ENCODE measurements around the gene MITF. TPM values are rescaled to one million over a fixed set of nuclear protein-coding genes. Genes with fewer than 3 reads are reported as not detected.

The MITF gene
- total RNA-seq, 4 donors from 2014 or later: 1.6 to 22.5 (median 6.6) TPM

- H3K4me3 ChIP-seq: no peak overlapping the region
- intact Hi-C loops (cut with DNase I): no loop called here
- no peak for DNase-seq
- TF ChIP-seq POLR2A (IDR thresholded peaks at IDR 0.05): no peak
- no peak for TF ChIP-seq CTCF (IDR thresholded peaks at IDR 0.05)
- no peaks in the 10 kb centered on the region for H3K27me3 ChIP-seq
- H3K36me3 ChIP-seq: no peaks in the 10 kb centered on the region
- no peaks in the 10 kb centered on the region for H3K9me3 ChIP-seq
- H3K27ac ChIP-seq: no peak overlapping the region
- H3K4me1 ChIP-seq: peaks cover 2 to 11% (median 2%) of the 10 kb centered on the region in 3 donors
- WGBS, 2 donors: 65 to 78% methylated on average over 3 of the region's 3 CpGs
Observed at GRCh38 chr3:69871868-69872267, 132.6 kb downstream of the MITF start.

- no peaks in the 10 kb centered on the region for H3K36me3 ChIP-seq
- peaks cover 0 to under 1% (median 0%) of the 10 kb centered on the region in 3 donors for H3K4me1 ChIP-seq
- no peak overlapping the region for H3K4me3 ChIP-seq
- H3K9me3 ChIP-seq: no peaks in the 10 kb centered on the region
- H3K27ac ChIP-seq: no peak overlapping the region
- H3K27me3 ChIP-seq: no peaks in the 10 kb centered on the region
- WGBS, 2 donors: 75 to 84% methylated on average over 4 of the region's 4 CpGs
- TF ChIP-seq POLR2A (IDR thresholded peaks at IDR 0.05) (no peak), CTCF (IDR thresholded peaks at IDR 0.05) (no peak)
- DNase-seq: no peak
- intact Hi-C loops (cut with DNase I): no loop called here
Observed at GRCh38 chr3:69872783-69873378, 133.6 kb downstream of the MITF start.

GRCh38 chr3:69876073-69876472, 136.8 kb downstream of the MITF start:
- Histone ChIP-seq H3K4me1 (no peaks in the 10 kb centered on the region), H3K27ac (no peak overlapping the region), H3K9me3 (no peaks in the 10 kb centered on the region), H3K4me3 (no peak overlapping the region), H3K27me3 (no peaks in the 10 kb centered on the region), H3K36me3 (no peaks in the 10 kb centered on the region)
- intact Hi-C loops (cut with DNase I): no loop called here
- DNase-seq: no peak
- no peak for TF ChIP-seq POLR2A (IDR thresholded peaks at IDR 0.05)
- WGBS, 2 donors: 89% methylated on average over 9 of the region's 9 CpGs

GRCh38 chr3:69878254-69878653, 139.0 kb downstream of the MITF start:
- Histone ChIP-seq H3K36me3 (no peaks in the 10 kb centered on the region), H3K27ac (no peak overlapping the region), H3K27me3 (no peaks in the 10 kb centered on the region), H3K4me3 (no peak overlapping the region), H3K4me1 (no peaks in the 10 kb centered on the region), H3K9me3 (no peaks in the 10 kb centered on the region)
- intact Hi-C loops (cut with DNase I): no loop called here
- 89 to 92% methylated on average over 3 of the region's 3 CpGs for WGBS, 2 donors
- no peak for TF ChIP-seq CTCF (IDR thresholded peaks at IDR 0.05)
- TF ChIP-seq POLR2A (IDR thresholded peaks at IDR 0.05): no peak
- DNase-seq: no peak

- Histone ChIP-seq H3K27ac (no peak overlapping the region), H3K9me3 (no peaks in the 10 kb centered on the region), H3K4me3 (no peak overlapping the region), H3K4me1 (no peaks in the 10 kb centered on the region), H3K36me3 (no peaks in the 10 kb centered on the region), H3K27me3 (no peaks in the 10 kb centered on the region)
- intact Hi-C loops (cut with DNase I): no loop called here
- no peak for TF ChIP-seq POLR2A (IDR thresholded peaks at IDR 0.05)
- no peak for TF ChIP-seq CTCF (IDR thresholded peaks at IDR 0.05)
- 89 to 92% methylated on average over 14 of the region's 14 CpGs for WGBS, 2 donors
- no peak for DNase-seq
Observed at GRCh38 chr3:69879051-69879450, 139.8 kb downstream of the MITF start.

All from esophagus squamous epithelium (tissue), 5 donors.